GM12874 (cell line): Measurements from ENCODE around the gene VSTM4.

Experiments used
- TF ChIP-seq, protein P1 (sequence below): IDR thresholded peaks from 2 replicates; pipeline ENCODE4 v1.5.1; 2011; ENCODE audit warnings: low read depth, mild to moderate bottlenecking, control low read depth, low read length, moderate library complexity; ENCODE audit not compliant: insufficient read depth

VSTM4 gene

DNA sequence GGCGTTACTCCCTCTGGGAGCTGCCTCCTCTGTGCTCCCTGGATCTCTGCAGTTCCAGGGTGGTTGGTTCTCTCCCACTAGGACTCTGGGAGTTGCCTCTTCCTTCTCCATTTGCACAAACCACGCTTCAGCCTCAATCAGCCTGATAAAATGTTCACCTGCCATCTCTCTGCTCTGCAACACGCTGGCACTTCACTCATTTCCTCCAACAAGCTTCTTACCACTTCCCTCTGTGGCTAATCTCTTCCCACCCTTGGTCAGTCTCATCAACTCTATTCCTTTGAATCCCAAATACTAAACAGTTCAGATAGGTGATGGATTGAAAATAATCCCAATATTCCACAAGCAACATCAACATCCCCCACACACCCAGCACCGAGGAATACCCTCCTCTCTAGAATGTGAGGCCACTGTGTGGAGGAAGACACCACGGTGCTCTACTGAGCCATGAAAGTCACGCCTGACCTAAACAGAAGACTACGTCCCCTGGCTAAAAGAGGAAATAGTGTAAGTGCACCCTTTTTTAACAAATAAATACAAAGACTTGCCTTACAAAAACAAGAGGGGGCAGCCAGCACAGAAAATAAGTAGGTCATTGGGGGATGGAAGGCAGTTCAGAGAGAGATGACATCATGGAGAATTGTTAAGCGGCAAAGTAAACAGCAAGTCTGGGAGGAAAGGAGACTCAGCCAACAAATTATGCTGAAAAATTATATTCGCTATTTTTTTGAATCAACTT lies 20.4 kb upstream of the VSTM4 start:
- TF ChIP-seq, protein P1, sequence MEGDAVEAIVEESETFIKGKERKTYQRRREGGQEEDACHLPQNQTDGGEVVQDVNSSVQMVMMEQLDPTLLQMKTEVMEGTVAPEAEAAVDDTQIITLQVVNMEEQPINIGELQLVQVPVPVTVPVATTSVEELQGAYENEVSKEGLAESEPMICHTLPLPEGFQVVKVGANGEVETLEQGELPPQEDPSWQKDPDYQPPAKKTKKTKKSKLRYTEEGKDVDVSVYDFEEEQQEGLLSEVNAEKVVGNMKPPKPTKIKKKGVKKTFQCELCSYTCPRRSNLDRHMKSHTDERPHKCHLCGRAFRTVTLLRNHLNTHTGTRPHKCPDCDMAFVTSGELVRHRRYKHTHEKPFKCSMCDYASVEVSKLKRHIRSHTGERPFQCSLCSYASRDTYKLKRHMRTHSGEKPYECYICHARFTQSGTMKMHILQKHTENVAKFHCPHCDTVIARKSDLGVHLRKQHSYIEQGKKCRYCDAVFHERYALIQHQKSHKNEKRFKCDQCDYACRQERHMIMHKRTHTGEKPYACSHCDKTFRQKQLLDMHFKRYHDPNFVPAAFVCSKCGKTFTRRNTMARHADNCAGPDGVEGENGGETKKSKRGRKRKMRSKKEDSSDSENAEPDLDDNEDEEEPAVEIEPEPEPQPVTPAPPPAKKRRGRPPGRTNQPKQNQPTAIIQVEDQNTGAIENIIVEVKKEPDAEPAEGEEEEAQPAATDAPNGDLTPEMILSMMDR = no peak

DNA sequence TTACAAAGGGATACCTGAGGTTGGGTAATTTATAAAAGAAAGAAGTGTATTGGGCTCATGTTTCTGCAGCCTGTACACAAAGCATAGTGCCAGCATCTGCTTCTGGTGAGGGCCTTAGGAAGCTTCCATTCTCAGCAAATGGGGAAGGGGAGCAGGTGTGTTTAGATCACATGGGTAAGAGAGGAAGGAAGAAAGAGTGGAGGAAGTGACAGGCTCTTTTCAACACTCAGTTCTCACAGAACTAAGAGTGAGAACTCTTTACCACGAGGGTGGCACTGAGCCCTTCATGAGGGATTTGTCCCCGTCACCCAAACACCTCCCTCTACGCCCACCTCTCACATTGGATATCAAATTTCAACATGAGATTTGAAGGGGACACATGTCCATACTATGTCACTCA lies 19.0 kb upstream of the VSTM4 start:
- TF ChIP-seq, protein P1 = no peak

DNA sequence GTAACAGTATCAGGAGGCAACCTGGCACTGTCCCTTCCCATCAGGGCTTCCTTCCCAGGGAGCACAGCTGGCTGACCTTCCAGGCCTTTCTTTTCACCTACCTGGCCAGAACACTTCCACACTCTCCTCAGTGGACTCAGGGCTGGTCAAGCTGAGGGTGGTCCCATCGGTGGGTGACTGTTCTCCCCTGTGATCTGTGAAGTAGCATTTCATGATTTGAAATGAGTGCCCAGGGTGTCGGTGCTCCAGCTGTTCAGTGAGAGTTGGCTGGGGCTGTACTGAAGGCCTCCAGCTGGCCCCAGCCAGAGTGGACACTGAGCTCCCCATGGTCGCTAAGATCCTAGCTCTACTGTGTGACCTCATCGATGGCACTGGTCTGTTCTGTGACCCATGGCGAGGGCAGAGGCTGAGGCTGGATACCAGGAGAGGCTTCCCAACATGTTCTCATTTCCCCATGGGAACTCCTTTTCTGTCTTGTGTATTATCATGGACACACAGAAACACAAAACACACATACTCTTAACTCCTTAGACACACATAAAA lies 18.5 kb upstream of the VSTM4 start, which contains the start of gene FAM170B:
TSS of gene FAM170B (minus strand) at position 316 of the 543 bp plus-strand sequence. CDS start at position 213, 103 bp downstream.
- TF ChIP-seq, protein P1 = no peak

DNA sequence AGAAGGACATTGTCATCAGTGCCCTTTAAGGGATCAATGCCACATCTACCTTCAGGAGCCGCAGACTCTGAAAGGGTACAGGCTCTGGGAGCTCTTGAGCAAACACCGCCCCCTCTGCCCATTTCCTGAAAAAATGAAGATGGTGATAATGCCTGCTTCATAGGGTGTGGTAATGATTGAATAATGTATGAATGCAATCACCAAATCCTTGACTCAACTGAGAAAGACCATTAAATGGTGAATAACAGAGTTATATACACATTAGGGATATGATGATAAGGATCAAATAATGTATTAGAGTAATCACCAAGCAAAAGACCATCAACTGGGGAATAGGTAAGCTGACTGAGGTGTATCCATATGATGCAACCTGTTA lies 17.0 kb upstream of the VSTM4 start:
- TF ChIP-seq, protein P1 = no peak

DNA sequence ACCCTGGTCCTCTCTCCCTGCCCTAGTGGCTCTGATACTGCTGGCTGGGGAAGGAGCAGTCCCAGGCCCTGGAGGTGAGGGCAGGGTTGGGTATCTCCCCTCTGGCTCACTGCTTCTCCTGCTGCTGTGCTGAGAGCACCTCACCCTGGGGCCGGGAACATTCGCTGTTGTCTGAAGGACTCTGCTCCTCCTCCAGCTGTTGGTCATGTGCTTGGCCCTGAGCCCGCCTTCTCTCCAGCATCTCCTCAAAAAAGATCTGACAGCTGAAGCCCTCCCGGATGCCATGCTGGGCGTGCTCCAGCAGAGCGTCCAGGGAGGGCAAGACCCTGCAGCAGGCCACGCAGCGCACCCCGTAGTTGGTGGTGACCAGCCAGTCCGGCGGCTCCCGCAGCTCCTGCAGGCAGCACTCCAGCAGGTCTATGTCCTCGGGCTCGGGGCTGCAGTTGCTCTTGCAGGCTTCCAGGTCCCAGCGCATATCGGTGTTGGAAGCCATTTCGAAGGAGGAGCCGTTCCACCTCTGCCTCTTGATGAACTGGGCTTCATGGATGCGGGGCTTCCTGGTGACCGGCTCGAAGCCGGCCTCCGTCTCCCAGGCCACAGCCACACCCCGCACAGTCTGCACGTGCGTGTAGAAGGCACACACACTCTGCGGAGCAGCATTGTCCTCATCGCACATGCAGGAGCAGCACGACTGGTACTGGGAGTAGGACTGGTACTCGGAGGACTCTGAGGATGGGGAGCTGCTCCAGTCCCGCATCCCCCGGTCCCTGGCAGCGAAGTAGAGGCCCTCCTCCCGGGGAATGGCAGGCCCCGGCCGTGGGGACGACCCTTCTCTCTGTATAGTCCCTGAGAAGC lies 16.4 kb upstream of the VSTM4 start:
- TF ChIP-seq, protein P1 = no peak

GRCh38 chr10:49129376-49129775 lies 14.1 kb upstream of the VSTM4 start:
- TF ChIP-seq, protein P1 = no peak

- TF ChIP-seq, protein P1 = no peak
Observed at GRCh38 chr10:49128854-49129253, 13.5 kb upstream of the VSTM4 start.
